Measurements from ENCODE around the gene LGR6. TPM values are rescaled to one million over a fixed set of nuclear protein-coding genes. Genes with fewer than 3 reads are reported as not detected.
"Not testable (repeated sequence)": the region's sequence is repeated elsewhere in the genome, so short reads cannot be mapped to it uniquely, and the experiment has no call there.

LGR6 gene
- total and polyA plus RNA-seq, 2 experiments from 2014 or later: 0.80 to 1.5 TPM

DNA sequence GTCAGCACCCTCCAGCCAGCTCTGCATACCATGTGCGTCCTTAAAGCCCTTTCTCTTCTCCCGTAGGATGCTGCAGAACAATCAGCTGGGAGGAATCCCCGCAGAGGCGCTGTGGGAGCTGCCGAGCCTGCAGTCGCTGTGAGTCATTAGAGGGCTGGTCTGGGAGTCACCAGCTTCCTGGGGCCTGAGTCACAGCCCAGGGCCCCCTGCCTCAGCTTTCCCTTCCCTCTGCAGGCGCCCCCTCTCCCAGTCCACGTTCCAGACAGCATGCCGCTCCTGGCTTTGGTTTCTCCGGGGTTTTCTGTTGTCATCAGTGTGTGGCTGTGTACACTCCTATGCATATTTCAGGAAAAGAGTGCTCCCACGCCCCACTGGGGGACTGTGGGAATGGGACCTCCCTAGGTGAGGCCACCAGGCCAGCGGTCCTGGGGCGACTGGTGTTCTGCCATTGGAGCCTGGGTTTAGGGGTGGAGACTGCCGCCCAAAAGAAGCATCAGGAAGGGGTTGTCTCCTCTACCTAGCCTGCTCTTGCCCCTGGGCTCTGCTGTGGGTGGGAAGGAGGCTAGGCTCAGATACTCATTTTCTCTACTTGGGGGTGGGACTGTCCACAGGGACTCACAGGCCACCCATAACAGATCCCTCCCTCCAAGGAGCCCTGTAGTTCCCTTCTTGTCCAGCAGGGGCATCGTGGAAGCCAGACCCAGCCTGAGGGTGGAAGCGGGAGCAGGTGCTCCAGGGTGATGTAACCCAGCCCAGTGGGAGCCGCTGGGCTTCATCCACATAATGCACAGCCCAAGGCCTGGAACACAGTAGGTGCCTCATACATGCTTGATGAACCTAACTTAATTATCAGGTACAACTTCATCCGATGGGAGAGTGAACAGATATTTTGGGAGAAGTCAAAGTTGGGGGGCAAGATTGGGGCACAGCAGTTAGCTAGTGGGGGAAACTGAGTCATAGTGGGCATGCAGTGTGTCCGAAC lies 42.5 kb downstream of the LGR6 start:
- DNase-seq (ENCODE audit: low spot score): peak; percentile 92
- H3K9me2 ChIP-seq (replicated peaks; ENCODE audit: insufficient read depth): no peaks in the 10 kb centered on the region
- no peaks in the 10 kb centered on the region for H3K36me3 ChIP-seq (replicated peaks; ENCODE audit: insufficient read depth, low read depth)
- no peak overlapping the region for H3K4me3 ChIP-seq
- H3K27me3 ChIP-seq: no peaks in the 10 kb centered on the region
- TF ChIP-seq EZH2phosphoT487 (IDR thresholded peaks at IDR 0.05; ENCODE audit: low read depth, severe bottlenecking, unreplicated experiment): no peak
- TF ChIP-seq EZH2 (IDR thresholded peaks at IDR 0.05; ENCODE audit: borderline replicate concordance): no peak
- TF ChIP-seq, protein P1, sequence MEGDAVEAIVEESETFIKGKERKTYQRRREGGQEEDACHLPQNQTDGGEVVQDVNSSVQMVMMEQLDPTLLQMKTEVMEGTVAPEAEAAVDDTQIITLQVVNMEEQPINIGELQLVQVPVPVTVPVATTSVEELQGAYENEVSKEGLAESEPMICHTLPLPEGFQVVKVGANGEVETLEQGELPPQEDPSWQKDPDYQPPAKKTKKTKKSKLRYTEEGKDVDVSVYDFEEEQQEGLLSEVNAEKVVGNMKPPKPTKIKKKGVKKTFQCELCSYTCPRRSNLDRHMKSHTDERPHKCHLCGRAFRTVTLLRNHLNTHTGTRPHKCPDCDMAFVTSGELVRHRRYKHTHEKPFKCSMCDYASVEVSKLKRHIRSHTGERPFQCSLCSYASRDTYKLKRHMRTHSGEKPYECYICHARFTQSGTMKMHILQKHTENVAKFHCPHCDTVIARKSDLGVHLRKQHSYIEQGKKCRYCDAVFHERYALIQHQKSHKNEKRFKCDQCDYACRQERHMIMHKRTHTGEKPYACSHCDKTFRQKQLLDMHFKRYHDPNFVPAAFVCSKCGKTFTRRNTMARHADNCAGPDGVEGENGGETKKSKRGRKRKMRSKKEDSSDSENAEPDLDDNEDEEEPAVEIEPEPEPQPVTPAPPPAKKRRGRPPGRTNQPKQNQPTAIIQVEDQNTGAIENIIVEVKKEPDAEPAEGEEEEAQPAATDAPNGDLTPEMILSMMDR (IDR thresholded peaks at IDR 0.05; ENCODE audit: poor library complexity): peak; percentile 67
- peaks cover 9% of the 10 kb centered on the region for H3K4me1 ChIP-seq (ENCODE audit: insufficient read depth)
- WGBS (ENCODE audit: low lambda C conversion rate, missing lambda C conversion rate): 37% methylated on average over 19 of the region's 19 CpGs
- no peaks in the 10 kb centered on the region for H3K9me3 ChIP-seq (ENCODE audit: low read depth)
- H4K20me1 ChIP-seq (ENCODE audit: insufficient read depth, poor library complexity, severe bottlenecking): no peaks in the 10 kb centered on the region
- H2AFZ ChIP-seq: no peak overlapping the region
- peak overlapping the region; percentile 90 for H3K27ac ChIP-seq
- peak overlapping the region; percentile 63 for H3K4me2 ChIP-seq
- H3K79me2 ChIP-seq: no peaks in the 10 kb centered on the region

DNA sequence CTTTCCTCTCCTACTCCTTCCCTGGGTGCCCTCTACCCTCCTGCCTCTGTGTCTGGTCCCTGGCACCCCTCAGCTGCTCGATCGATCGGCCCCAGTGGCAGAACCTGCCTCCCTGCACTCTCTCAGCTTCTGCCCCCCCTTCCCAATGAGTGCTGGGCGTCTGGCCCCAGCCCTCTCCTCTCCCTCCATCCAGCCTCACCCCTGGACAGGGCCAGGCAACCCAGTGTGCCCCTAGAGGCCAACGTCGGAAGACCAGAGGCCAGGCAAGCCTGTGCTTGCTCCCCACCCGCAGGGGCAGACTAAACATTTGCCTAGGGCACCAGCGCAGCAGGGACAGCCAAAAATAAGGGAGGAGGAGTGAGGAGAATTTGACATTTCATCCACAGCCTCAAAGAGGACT lies 43.5 kb downstream of the LGR6 start:
- TF ChIP-seq EZH2 (IDR thresholded peaks at IDR 0.05; ENCODE audit: borderline replicate concordance) (no peak), EZH2phosphoT487 (IDR thresholded peaks at IDR 0.05; ENCODE audit: low read depth, severe bottlenecking, unreplicated experiment) (no peak)
- TF ChIP-seq, protein P1 (IDR thresholded peaks at IDR 0.05; ENCODE audit: poor library complexity): peak; percentile 36
- no peaks in the 10 kb centered on the region for H4K20me1 ChIP-seq (ENCODE audit: insufficient read depth, poor library complexity, severe bottlenecking)
- no peaks in the 10 kb centered on the region for H3K36me3 ChIP-seq (replicated peaks; ENCODE audit: insufficient read depth, low read depth)
- H3K4me1 ChIP-seq (ENCODE audit: insufficient read depth): peaks cover 9% of the 10 kb centered on the region
- no peak overlapping the region for H3K4me3 ChIP-seq
- peak; percentile 58 for DNase-seq (ENCODE audit: low spot score)
- H3K4me2 ChIP-seq: no peak overlapping the region
- 18% methylated on average over 8 of the region's 8 CpGs for WGBS (ENCODE audit: low lambda C conversion rate, missing lambda C conversion rate)
- no peaks in the 10 kb centered on the region for H3K27me3 ChIP-seq
- no peaks in the 10 kb centered on the region for H3K9me3 ChIP-seq (ENCODE audit: low read depth)
- H2AFZ ChIP-seq: no peak overlapping the region
- no peak overlapping the region for H3K27ac ChIP-seq
- no peaks in the 10 kb centered on the region for H3K79me2 ChIP-seq
- no peaks in the 10 kb centered on the region for H3K9me2 ChIP-seq (replicated peaks; ENCODE audit: insufficient read depth)

DNA sequence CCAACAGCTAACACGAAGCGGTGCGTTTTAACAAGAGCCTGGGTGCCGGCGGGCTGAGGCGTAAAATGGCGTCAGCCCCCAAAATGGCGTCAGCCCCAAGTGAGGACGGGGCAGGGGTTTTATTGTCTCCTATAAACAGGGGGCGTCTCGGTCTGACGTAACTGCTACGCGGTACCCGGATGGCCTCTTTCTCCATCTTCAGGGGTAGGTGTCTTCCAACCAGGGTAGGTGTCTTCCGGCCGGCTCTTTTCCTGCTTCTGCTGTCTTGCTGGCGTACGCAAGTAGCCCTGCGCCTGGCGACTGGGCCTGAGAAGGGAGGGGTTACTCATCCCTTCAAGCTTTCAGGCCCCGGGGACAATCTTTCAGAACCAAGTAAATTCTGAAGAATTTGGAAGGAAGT lies 45.3 kb downstream of the LGR6 start:
- Histone ChIP-seq H3K27me3 (no peaks in the 10 kb centered on the region), H3K4me1 (ENCODE audit: insufficient read depth) (peaks cover 9% of the 10 kb centered on the region), H3K36me3 (replicated peaks; ENCODE audit: insufficient read depth, low read depth) (no peaks in the 10 kb centered on the region), H3K9me3 (ENCODE audit: low read depth) (no peaks in the 10 kb centered on the region), H3K4me3 (no peak overlapping the region), H3K79me2 (no peaks in the 10 kb centered on the region), H3K27ac (no peak overlapping the region), H3K9me2 (replicated peaks; ENCODE audit: insufficient read depth) (no peaks in the 10 kb centered on the region), H3K4me2 (no peak overlapping the region), H2AFZ (no peak overlapping the region), H4K20me1 (ENCODE audit: insufficient read depth, poor library complexity, severe bottlenecking) (no peaks in the 10 kb centered on the region)
- DNase-seq (ENCODE audit: low spot score): no peak
- TF ChIP-seq EZH2phosphoT487 (IDR thresholded peaks at IDR 0.05; ENCODE audit: low read depth, severe bottlenecking, unreplicated experiment) (no peak), EZH2 (IDR thresholded peaks at IDR 0.05; ENCODE audit: borderline replicate concordance) (no peak)
- TF ChIP-seq, protein P1 (IDR thresholded peaks at IDR 0.05; ENCODE audit: poor library complexity): no peak
- WGBS (ENCODE audit: low lambda C conversion rate, missing lambda C conversion rate): 97% methylated on average over 22 of the region's 22 CpGs

DNA sequence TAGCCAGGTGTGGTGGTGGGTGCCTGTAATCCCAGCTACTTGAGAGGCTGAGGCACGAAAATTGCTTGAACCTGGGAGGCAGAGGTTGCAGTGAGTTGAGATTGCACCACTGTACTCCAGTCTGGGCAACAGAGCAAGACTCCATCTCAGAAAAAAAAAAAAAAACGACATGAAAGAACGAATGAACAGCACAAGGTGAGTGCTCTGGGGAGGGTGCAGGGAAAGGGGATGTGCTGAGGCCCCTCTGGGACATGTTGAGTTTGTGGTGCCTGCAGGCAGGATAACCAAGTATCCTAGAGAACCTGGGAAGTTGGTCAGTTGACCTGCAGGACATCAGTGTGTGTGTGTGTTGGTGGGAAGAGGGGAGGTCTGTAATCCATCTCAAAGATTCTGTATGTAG lies 46.6 kb downstream of the LGR6 start:
- not testable (repeated sequence) for H3K9me3 ChIP-seq (ENCODE audit: low read depth); H3K79me2 ChIP-seq; H3K9me2 ChIP-seq (replicated peaks; ENCODE audit: insufficient read depth); H3K27ac ChIP-seq; H3K4me2 ChIP-seq; H4K20me1 ChIP-seq (ENCODE audit: insufficient read depth, poor library complexity, severe bottlenecking); H3K36me3 ChIP-seq (replicated peaks; ENCODE audit: insufficient read depth, low read depth); H3K4me3 ChIP-seq; H2AFZ ChIP-seq; H3K4me1 ChIP-seq (ENCODE audit: insufficient read depth); H3K27me3 ChIP-seq; DNase-seq (ENCODE audit: low spot score)
- 61% methylated on average over 3 of the region's 3 CpGs for WGBS (ENCODE audit: low lambda C conversion rate, missing lambda C conversion rate)

Data from hepatocyte (in vitro differentiated cells).